GM12875 (cell line): Measurements from ENCODE around the gene SUPT16H.

ENCODE experiments used
- H3K4me3 ChIP-seq: one replicate; pipeline ENCODE4 v1.5.1; 2011; ENCODE audit warnings: low read depth, low read length, control low read depth
- TF ChIP-seq, protein P1 (sequence below): IDR thresholded peaks from 2 replicates; pipeline ENCODE4 v1.5.1; 2011; ENCODE audit warnings: low read depth, mild to moderate bottlenecking, control low read depth, inconsistent platforms, low read length, moderate library complexity, borderline replicate concordance; ENCODE audit not compliant: insufficient read depth

The SUPT16H gene

DNA sequence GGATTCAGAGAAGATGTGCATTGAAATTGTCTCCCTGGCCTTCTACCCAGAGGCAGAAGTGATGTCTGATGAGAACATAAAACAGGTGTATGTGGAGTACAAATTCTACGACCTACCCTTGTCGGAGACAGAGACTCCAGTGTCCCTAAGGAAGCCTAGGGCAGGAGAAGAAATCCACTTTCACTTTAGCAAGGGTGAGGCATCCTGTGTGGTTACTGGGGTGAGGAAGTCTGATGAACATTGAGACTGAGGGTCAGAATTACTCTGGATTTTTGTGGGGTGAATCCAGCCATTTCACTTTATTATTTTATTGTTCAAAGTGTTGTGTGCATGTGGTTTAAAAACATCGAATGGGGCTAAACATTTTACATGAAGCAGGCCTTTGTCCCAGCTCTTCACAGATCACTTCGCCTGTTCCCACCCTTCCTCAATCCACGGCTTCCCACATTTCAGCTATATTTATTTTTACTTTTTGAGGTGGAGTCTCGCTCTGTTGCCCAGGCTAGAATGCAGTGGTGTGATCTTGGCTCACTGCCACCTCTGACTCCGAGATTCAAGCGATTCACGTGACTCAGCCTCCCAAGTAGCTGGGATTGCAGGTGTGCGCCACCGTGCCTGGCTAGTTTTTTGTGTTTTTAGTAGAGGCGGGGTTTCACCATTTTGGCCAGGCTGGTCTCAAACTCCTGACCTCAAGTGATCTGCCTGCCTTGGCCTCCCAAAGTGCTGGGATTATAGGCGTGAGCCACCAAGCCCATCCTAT, 40.6 kb downstream of the SUPT16H start:
- TF ChIP-seq, protein P1, sequence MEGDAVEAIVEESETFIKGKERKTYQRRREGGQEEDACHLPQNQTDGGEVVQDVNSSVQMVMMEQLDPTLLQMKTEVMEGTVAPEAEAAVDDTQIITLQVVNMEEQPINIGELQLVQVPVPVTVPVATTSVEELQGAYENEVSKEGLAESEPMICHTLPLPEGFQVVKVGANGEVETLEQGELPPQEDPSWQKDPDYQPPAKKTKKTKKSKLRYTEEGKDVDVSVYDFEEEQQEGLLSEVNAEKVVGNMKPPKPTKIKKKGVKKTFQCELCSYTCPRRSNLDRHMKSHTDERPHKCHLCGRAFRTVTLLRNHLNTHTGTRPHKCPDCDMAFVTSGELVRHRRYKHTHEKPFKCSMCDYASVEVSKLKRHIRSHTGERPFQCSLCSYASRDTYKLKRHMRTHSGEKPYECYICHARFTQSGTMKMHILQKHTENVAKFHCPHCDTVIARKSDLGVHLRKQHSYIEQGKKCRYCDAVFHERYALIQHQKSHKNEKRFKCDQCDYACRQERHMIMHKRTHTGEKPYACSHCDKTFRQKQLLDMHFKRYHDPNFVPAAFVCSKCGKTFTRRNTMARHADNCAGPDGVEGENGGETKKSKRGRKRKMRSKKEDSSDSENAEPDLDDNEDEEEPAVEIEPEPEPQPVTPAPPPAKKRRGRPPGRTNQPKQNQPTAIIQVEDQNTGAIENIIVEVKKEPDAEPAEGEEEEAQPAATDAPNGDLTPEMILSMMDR: no peak
- H3K4me3 ChIP-seq: no peak overlapping the region

DNA sequence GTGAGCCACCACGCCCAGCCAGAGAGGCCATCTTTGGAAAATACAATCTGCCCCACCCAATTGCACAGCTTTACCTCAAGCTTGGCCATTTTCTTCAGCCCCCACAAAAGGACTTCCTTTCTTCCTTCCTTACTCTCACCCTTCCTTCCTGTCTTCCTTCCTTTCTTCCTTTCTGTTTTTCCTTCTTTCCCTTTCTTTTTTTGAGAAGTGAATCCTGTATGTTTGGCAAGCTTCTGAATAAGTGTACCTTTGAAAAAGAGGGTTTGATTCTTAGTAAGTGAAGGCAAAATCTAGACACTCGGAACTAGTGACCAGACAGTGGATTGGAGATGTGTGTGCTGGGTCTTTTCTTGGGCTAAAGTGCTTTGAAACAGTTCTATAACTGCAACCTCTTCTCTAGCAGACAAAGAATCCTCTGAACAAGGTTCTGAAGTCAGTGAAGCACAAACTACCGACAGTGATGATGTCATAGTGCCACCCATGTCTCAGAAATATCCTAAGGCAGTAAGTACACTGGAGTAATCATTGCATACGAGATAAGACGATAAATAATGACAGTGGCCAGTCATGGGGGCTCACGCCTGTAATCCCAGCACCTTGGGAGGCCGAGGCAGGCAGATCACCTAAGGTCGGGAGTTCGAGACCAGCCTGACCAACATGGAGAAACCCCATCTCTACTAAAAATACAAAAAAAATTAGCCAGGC, 49.5 kb downstream of the SUPT16H start:
- TF ChIP-seq, protein P1: no peak
- no peak overlapping the region for H3K4me3 ChIP-seq

DNA sequence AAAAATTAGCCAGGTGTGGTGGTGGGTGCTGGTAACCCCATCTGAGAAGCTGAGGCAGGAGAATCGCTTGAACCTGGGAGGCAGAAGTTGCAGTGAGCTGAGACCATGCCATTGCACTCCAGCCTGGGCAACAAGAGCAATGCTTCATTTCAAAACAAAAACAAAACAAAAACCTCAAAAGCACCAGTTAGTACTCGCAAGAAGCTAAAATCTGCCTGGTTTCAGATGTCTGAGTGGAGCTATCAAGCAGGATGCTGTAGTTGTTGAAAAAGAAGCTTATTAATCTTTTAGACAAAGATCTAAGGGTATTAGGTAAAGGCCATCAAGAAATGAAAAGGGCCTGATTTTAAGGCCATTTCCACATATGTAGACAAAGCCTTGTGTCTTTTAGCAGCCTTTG, 50.9 kb downstream of the SUPT16H start:
- TF ChIP-seq, protein P1: no peak

DNA sequence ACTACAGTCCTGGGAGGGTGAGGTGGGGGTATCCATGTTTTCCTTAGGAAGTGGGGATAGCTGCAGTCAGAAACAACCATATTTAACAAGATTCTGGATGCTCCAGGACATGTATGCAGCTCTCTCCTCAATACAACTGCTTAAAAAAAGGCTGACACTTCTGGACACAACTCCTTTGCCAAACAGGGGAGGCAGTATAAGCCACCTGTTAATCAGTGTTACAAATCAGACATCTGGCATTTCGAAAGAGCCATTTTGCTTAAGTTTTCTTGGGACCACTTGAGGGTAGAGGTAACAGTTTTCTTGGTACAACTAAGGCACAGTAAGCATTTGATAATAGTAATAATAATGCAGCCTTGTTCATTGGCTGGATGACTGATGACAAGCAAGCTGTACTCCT, 56.8 kb downstream of the SUPT16H start:
- TF ChIP-seq, protein P1: no peak
- no peak overlapping the region for H3K4me3 ChIP-seq

More for the DNA sequence above, 50.9 kb downstream of the SUPT16H start:
- H3K4me3 ChIP-seq: no peak overlapping the region

DNA sequence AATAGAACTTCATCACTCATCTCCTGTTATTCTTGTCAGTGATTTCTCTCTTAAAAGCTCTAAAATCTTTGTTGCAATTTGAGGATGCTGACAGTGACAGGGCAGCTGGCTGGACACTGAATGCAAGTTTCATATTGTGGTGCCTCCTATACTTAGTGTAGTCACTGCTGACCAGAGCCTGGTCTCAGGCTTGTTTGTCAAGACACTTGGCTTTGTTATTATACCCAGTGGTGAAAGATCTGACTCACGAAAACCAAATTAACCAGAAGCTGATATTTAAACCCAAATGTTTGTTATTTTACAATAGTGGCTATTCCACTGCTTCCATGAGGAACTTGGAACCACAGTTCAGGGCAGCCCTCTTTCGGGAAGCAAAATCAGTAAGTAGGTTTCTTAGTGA, 61.1 kb downstream of the SUPT16H start:
- no peak overlapping the region for H3K4me3 ChIP-seq
- TF ChIP-seq, protein P1: no peak

DNA sequence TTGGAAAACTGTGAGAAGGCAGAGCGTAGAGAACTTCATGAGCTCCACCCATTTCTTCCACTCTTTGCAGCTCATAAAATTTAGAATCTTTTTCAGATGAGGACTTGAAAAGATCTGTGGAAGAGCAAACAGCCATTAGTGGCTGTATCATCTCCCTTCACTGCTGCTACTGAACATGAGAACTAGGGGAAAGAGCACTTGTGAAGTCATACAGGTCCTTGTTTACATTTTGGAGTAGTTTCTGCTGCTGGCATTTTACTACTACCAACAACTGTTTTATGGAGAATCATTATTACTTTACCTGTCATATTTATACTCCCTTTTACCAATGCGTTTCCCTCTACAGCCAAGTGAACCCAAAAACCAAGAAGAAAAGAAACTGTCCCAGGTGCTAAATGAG, 62.9 kb downstream of the SUPT16H start:
- TF ChIP-seq, protein P1: no peak
- H3K4me3 ChIP-seq: no peak overlapping the region

DNA sequence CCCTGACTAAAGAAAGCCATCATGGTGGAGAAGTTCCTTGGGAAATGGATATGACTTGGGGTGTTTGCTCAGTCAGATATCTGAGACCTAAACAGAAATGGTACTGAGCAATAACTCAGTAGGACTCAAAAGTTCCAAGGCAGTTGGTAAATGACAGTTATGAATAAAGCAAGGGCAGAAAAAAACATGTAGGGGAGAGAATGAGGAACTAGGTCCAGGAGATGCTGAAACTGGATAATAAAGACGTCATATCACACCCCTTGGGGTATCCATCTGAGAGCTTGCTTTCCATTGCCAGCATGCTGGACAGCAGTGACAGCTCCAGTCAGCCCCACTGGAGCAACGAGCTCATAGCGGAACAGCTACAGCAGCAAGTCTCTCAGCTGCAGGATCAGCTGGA, 66.4 kb downstream of the SUPT16H start:
- TF ChIP-seq, protein P1: no peak
- H3K4me3 ChIP-seq: no peak overlapping the region
